Mesenchymal stem cell (in vitro differentiated cells and primary cell): Measurements from ENCODE around the gene CLEC16A.

Source experiments
- DNase-seq: peaks from one replicate; pipeline ENCODE4 v3.0.0-alpha.2; 2013
- H2AFZ ChIP-seq: one replicate; pipeline ENCODE4 v1.6.1; 2013; ENCODE audit warnings: low read depth, mild to moderate bottlenecking, control low read depth, inconsistent platforms, low read length, moderate library complexity
- H2AK5ac ChIP-seq: 2 replicates; pipeline ENCODE4 v1.6.1; 2013; ENCODE audit warnings: low read length, moderate library complexity, mild to moderate bottlenecking, inconsistent platforms; ENCODE audit not compliant: severe bottlenecking
- H2BK120ac ChIP-seq: one replicate; pipeline ENCODE4 v1.6.1; 2013; ENCODE audit warnings: low read depth, mild to moderate bottlenecking, inconsistent platforms, low read length, moderate library complexity
- H2BK12ac ChIP-seq, 2 experiments: one replicate each; pipeline ENCODE4 v1.6.1; 2013; ENCODE audit warnings: inconsistent platforms in 2 of 2, low read length in 2 of 2, mild to moderate bottlenecking in 2 of 2, moderate library complexity in 2 of 2, control low read depth in 1 of 2
- H2BK15ac ChIP-seq: one replicate; pipeline ENCODE4 v1.6.1; 2013; ENCODE audit warnings: mild to moderate bottlenecking, low read depth, inconsistent platforms; ENCODE audit not compliant: poor library complexity, severe bottlenecking
- H2BK5ac ChIP-seq: 2 replicates; pipeline ENCODE4 v1.6.1; 2013; ENCODE audit warnings: low read depth, mild to moderate bottlenecking, low read length, control low read depth, inconsistent platforms; ENCODE audit not compliant: poor library complexity, severe bottlenecking
- H3K14ac ChIP-seq, 2 experiments: one replicate each; pipeline ENCODE4 v1.6.1; 2013; ENCODE audit warnings: inconsistent platforms in 2 of 2, low read length in 2 of 2, control low read depth in 1 of 2, mild to moderate bottlenecking in 1 of 2, moderate library complexity in 1 of 2
- H3K18ac ChIP-seq, 2 experiments: one replicate each; pipeline ENCODE4 v1.6.1; 2013; ENCODE audit warnings: inconsistent platforms in 2 of 2, low read length in 2 of 2, control low read depth in 1 of 2, low read depth in 1 of 2, mild to moderate bottlenecking in 1 of 2
- H3K23ac ChIP-seq, 2 experiments: one replicate each; pipeline ENCODE4 v1.6.1; 2013; ENCODE audit warnings: inconsistent platforms in 2 of 2, low read length in 2 of 2, mild to moderate bottlenecking in 2 of 2, moderate library complexity in 2 of 2, control low read depth in 1 of 2
- H3K27ac ChIP-seq: 2 replicates; pipeline ENCODE4 v1.5.1; 2013; ENCODE audit warnings: mild to moderate bottlenecking, moderate library complexity, low read length, control low read depth, inconsistent platforms; ENCODE audit not compliant: poor library complexity, severe bottlenecking
- H3K27me3 ChIP-seq, 2 experiments: 2 replicates each; pipeline versions ENCODE4 v1.6.1 to v1.7.0; 2013; ENCODE audit warnings: low read length in 2 of 2, mild to moderate bottlenecking in 2 of 2, moderate library complexity in 2 of 2, control low read depth in 1 of 2, inconsistent platforms in 1 of 2; ENCODE audit not compliant: control insufficient read depth in 1 of 2, insufficient read depth in 1 of 2
- H3K36me3 ChIP-seq, 2 experiments: 2 replicates each; pipeline versions ENCODE4 v1.6.1 to v1.7.0; 2013; ENCODE audit warnings: low read length in 2 of 2, control low read depth in 1 of 2, inconsistent platforms in 1 of 2, low read depth in 1 of 2, mild to moderate bottlenecking in 1 of 2; ENCODE audit not compliant: insufficient read depth in 2 of 2, control insufficient read depth in 1 of 2
- H3K4ac ChIP-seq, 2 experiments: one replicate each; pipeline ENCODE4 v1.6.1; 2013; ENCODE audit warnings: inconsistent platforms in 2 of 2, low read length in 2 of 2, mild to moderate bottlenecking in 2 of 2, moderate library complexity in 2 of 2, control low read depth in 1 of 2, low read depth in 1 of 2
- H3K4me1 ChIP-seq: 2 replicates; pipeline ENCODE4 v1.6.1; 2013; ENCODE audit warnings: low read depth, low read length, control low read depth; ENCODE audit not compliant: control insufficient read depth, insufficient read depth
- H3K4me2 ChIP-seq: 2 replicates; pipeline ENCODE4 v1.6.1; 2013; ENCODE audit warnings: low read length, mild to moderate bottlenecking, inconsistent platforms; ENCODE audit not compliant: poor library complexity, severe bottlenecking
- H3K4me3 ChIP-seq, 2 experiments: 2 replicates each; pipeline versions ENCODE4 v1.5.1 to v1.7.0; 2013; ENCODE audit warnings: low read length in 2 of 2, mild to moderate bottlenecking in 2 of 2, control low read depth in 1 of 2, low read depth in 1 of 2; ENCODE audit not compliant: insufficient read depth in 1 of 2
- H3K79me1 ChIP-seq: replicated peaks from 2 replicates; pipeline ENCODE4 v1.6.1; 2013; ENCODE audit warnings: mild to moderate bottlenecking, control low read depth, low read length, inconsistent platforms; ENCODE audit not compliant: poor library complexity, severe bottlenecking
- H3K9ac ChIP-seq: 2 replicates; pipeline ENCODE4 v1.7.0; 2013; ENCODE audit warnings: mild to moderate bottlenecking, low read length, moderate library complexity
- H3K9me3 ChIP-seq: 2 replicates; pipeline ENCODE4 v1.7.0; 2013; ENCODE audit warnings: mild to moderate bottlenecking, low read length; ENCODE audit not compliant: control insufficient read depth
- H4K8ac ChIP-seq: one replicate; pipeline ENCODE4 v1.6.1; 2013; ENCODE audit warnings: inconsistent platforms, mild to moderate bottlenecking, low read length, moderate library complexity
- H4K91ac ChIP-seq: one replicate; pipeline ENCODE4 v1.6.1; 2013; ENCODE audit warnings: mild to moderate bottlenecking, low read length, inconsistent platforms
- WGBS: methylation state at CpG from one replicate; pipeline ENCODE4 v1.1.7; 2013; ENCODE audit warnings: mixed read lengths; 5-methylcytosine and 5-hydroxymethylcytosine counted together

Gene CLEC16A

DNA sequence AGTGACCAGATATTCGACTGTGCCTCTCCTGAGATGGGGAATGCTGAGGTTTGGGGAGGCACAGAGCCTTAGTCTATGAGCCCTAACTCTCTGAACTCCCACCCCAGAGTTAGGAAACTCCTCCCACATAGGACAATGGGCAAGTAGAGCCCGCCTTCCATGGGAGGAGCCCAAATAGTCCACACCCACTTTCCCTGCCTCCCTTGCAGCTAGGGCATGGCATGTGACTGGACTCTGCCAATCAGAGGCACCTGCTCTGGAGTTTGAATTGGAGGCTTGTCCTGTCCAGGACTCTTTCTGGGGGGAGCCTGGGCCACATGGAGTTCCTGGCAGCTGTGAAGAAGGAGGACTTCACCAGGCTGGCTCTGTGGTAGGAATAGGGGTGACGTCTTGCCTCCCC lies 263.3 kb downstream of the CLEC16A start:
- H2BK15ac ChIP-seq: no peak overlapping the region
- H3K23ac ChIP-seq: no peak overlapping the region
- H2BK120ac ChIP-seq: no peak overlapping the region
- H2BK5ac ChIP-seq: no peak overlapping the region
- no peak overlapping the region for H4K8ac ChIP-seq
- no peak overlapping the region for H2AK5ac ChIP-seq
- H3K27ac ChIP-seq: no peak overlapping the region
- peaks cover 3 to 11% of the 10 kb centered on the region in 2 experiments for H3K27me3 ChIP-seq
- H4K91ac ChIP-seq: no peak overlapping the region
- no peak overlapping the region for H2BK12ac ChIP-seq
- no peak overlapping the region for H3K4ac ChIP-seq
- H3K4me3 ChIP-seq: no peak overlapping the region
- no peak for DNase-seq
- no peaks in the 10 kb centered on the region for H3K36me3 ChIP-seq
- 100% methylated on average over 2 of the region's 3 CpGs for WGBS
- H3K4me2 ChIP-seq: no peak overlapping the region
- H3K9me3 ChIP-seq: peaks cover 8% of the 10 kb centered on the region
- no peak overlapping the region for H3K18ac ChIP-seq
- no peaks in the 10 kb centered on the region for H3K79me1 ChIP-seq
- no peak overlapping the region for H3K14ac ChIP-seq
- peaks cover 19% of the 10 kb centered on the region for H3K4me1 ChIP-seq
- H2AFZ ChIP-seq: no peak overlapping the region
- no peak overlapping the region for H3K9ac ChIP-seq

DNA sequence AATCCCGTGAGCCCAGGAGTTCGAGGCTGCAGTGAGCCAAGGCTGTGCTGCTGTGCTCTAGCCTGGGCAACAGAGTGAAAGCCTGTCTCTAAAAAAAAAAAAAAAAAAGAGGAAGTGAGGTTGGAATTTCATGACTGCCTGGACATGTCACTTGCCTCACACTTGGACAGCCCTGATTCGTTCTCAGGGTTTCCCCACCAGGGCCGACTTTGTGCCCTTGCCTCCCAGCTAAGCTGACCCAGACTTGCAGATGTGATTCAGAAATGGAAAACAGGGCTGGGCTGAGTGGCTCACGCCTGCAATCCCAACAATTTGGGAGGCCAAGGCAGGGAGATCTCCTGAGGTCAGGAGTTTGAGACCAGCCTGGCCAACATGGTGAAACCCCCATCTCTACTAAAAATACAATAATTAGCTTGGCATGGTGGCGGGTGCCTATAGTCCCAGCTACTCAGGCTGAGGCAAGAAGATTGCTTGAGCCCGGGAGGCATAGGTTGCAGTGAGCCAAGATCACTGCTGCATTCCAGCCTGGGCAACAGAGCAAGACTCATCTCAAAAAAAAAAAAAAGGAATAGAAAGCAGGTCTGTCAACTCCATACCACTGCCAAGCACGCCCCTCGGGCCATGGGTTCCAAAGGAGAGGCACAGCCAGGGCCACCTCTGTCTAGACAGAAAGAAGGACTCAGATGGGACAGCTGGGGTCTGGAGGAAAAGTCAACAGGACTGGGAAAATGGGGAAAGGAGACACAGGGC lies 264.7 kb downstream of the CLEC16A start:
- H2BK12ac ChIP-seq: no peak overlapping the region
- no peak overlapping the region for H4K8ac ChIP-seq
- no peak overlapping the region for H3K4me2 ChIP-seq
- H3K4me3 ChIP-seq: no peak overlapping the region
- peaks cover 17% of the 10 kb centered on the region for H3K4me1 ChIP-seq
- H2BK5ac ChIP-seq: no peak overlapping the region
- H3K9ac ChIP-seq: no peak overlapping the region
- no peak overlapping the region for H2BK120ac ChIP-seq
- no peak overlapping the region for H4K91ac ChIP-seq
- H3K27me3 ChIP-seq: peaks cover 8 to 12% of the 10 kb centered on the region in 2 experiments
- H2AFZ ChIP-seq: no peak overlapping the region
- no peak overlapping the region for H3K23ac ChIP-seq
- no peak overlapping the region for H3K14ac ChIP-seq
- H3K18ac ChIP-seq: no peak overlapping the region
- DNase-seq: no peak
- no peak overlapping the region for H2AK5ac ChIP-seq
- peaks cover 8% of the 10 kb centered on the region for H3K9me3 ChIP-seq
- H3K4ac ChIP-seq: no peak overlapping the region
- H3K36me3 ChIP-seq: no peaks in the 10 kb centered on the region
- no peaks in the 10 kb centered on the region for H3K79me1 ChIP-seq
- no peak overlapping the region for H3K27ac ChIP-seq
- peak overlapping the region; percentile 39 for H2BK15ac ChIP-seq
- 90% methylated on average over 9 of the region's 9 CpGs for WGBS

DNA sequence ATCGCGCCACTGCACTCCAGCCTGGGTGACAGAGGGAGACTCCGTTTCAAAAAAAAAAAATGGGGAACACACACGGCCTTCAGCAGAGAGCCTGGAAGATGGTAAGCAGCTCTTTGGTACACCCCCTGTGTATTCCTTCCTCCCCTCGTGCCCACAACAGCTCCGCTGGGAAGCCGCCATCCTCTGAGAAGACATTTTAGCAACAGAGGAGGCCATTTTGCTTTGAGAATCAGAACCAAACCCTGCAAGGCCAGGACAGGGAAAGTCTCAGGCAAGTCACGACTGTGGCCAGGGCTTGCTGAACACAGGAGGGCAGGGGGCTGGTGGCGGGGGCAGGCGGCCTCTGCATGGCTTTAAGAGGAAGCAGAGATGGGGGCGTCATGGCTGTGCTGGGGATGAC lies 265.9 kb downstream of the CLEC16A start:
- 97% methylated on average over 10 of the region's 11 CpGs for WGBS
- Histone ChIP-seq H2BK120ac (no peak overlapping the region), H2AK5ac (no peak overlapping the region), H3K18ac (no peak overlapping the region), H3K14ac (no peak overlapping the region), H3K4ac (peak overlapping the region in 1 of 2 experiments; percentile 13), H3K4me3 (no peak overlapping the region), H3K79me1 (no peaks in the 10 kb centered on the region), H3K27me3 (peaks cover 8 to 12% of the 10 kb centered on the region in 2 experiments), H3K4me2 (no peak overlapping the region), H4K91ac (no peak overlapping the region), H2BK15ac (no peak overlapping the region), H2AFZ (no peak overlapping the region), H3K9me3 (peaks cover 8% of the 10 kb centered on the region), H3K9ac (no peak overlapping the region), H4K8ac (no peak overlapping the region), H2BK12ac (no peak overlapping the region), H3K4me1 (peaks cover 15% of the 10 kb centered on the region), H3K23ac (no peak overlapping the region), H2BK5ac (no peak overlapping the region), H3K36me3 (no peaks in the 10 kb centered on the region), H3K27ac (no peak overlapping the region)
- no peak for DNase-seq

DNA sequence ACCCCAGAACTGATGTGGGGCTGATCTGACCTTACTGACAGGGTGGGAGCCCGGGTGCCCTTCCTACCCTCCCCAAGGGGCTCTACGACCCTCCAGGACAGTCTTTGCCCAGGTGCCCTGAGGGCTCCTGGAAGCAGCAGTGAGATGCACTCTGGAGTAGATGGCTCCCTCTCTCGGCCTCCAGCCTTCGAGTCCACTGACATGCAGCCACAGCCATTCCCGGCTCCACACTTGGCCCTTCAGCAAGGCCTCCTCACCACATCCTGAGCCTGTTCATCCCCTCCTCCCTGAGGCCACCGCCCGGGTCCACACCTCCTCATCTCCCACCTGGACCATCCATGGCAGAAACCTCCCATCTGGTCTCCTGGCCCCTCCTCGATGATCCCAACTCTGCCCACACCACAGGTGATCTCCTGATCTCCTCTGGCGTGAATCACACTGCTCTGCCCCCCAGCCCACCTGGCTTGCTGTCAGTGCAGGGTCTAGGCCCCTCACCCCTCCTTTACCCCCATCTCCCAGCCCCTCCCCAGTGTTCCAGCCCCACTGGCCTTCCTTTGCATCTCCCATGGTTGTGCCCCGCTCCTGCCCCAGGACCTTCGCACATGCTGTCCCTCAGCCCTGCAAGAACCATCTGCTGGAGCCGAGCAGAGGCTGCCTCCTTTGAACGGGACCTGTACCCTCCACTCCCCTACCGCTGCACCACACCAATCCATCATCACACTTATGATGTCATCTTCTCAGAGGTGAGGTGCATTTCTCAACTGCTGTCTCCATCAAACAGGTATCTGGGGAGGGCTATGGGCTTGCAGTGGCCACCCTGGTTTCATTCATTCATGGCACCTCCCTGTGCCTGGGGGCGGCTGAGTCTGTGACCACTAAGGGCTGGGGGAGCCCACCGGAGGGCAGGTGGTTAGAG lies 267.0 kb downstream of the CLEC16A start:
- H3K18ac ChIP-seq: no peak overlapping the region
- H2BK5ac ChIP-seq: no peak overlapping the region
- no peak overlapping the region for H3K4me3 ChIP-seq
- H3K27me3 ChIP-seq: peaks cover 8 to 12% of the 10 kb centered on the region in 2 experiments
- H3K4me1 ChIP-seq: peaks cover 11% of the 10 kb centered on the region
- no peak for DNase-seq
- peaks cover 15% of the 10 kb centered on the region for H3K9me3 ChIP-seq
- H3K27ac ChIP-seq: no peak overlapping the region
- H2AFZ ChIP-seq: no peak overlapping the region
- peak overlapping the region in 1 of 2 experiments; percentile 66 for H3K23ac ChIP-seq
- WGBS: 82% methylated on average over 16 of the region's 16 CpGs
- H3K14ac ChIP-seq: no peak overlapping the region
- no peak overlapping the region for H2BK15ac ChIP-seq
- no peak overlapping the region for H3K4ac ChIP-seq
- no peak overlapping the region for H2BK12ac ChIP-seq
- H3K36me3 ChIP-seq: no peaks in the 10 kb centered on the region
- no peaks in the 10 kb centered on the region for H3K79me1 ChIP-seq
- H3K9ac ChIP-seq: no peak overlapping the region
- H2AK5ac ChIP-seq: no peak overlapping the region
- H3K4me2 ChIP-seq: no peak overlapping the region
- no peak overlapping the region for H4K8ac ChIP-seq
- no peak overlapping the region for H4K91ac ChIP-seq
- H2BK120ac ChIP-seq: no peak overlapping the region
